Measurements from ENCODE around the gene ITGAD.

DNA sequence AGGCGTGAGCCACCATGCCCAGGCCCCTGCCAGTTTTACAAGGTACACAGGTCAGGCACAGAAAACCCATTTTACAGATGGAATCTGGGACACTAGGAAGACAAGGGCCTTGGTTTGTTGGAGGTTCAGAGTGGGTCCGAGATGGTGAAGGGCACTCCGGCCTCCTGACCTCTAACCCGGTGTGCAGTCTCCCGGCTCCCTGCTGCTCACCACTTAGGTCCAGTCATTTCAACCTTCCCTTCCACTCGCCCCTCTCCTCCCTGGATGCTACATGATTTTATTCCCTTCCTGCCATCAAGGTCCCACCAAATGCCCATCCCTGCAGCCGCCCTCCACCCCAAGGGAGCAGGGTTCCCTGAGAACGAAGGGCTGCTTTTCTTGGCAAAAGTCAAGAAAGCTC lies 29.4 kb upstream of the ITGAD start:
- TF ChIP-seq, protein P1, sequence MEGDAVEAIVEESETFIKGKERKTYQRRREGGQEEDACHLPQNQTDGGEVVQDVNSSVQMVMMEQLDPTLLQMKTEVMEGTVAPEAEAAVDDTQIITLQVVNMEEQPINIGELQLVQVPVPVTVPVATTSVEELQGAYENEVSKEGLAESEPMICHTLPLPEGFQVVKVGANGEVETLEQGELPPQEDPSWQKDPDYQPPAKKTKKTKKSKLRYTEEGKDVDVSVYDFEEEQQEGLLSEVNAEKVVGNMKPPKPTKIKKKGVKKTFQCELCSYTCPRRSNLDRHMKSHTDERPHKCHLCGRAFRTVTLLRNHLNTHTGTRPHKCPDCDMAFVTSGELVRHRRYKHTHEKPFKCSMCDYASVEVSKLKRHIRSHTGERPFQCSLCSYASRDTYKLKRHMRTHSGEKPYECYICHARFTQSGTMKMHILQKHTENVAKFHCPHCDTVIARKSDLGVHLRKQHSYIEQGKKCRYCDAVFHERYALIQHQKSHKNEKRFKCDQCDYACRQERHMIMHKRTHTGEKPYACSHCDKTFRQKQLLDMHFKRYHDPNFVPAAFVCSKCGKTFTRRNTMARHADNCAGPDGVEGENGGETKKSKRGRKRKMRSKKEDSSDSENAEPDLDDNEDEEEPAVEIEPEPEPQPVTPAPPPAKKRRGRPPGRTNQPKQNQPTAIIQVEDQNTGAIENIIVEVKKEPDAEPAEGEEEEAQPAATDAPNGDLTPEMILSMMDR (IDR thresholded peaks at IDR 0.05; ENCODE audit: extremely low read depth in 1 of 2, insufficient read depth in 1 of 2, low read depth in 1 of 2, low read length in 2 of 2), result no peak
- TF ChIP-seq GATA2 (IDR thresholded peaks at IDR 0.05; ENCODE audit: insufficient read depth, insufficient read length, low read depth, low read length) (no peak), JUN (IDR thresholded peaks at IDR 0.05; ENCODE audit: borderline replicate concordance, insufficient read depth, insufficient read length, low read depth) (no peak)

Measured in endothelial cell of umbilical vein (primary cell).